HG02840 (cell line): ENCODE results near the gene TRIM67.
"Not testable (repeated sequence)": the region's sequence is repeated elsewhere in the genome, so short reads cannot be mapped to it uniquely, and the experiment has no call there.

Experiments used
- ATAC-seq: cut with Tn5 transposase; IDR thresholded peaks from one replicate; pipeline ENCODE4 v1.9.1; 2021; ENCODE audit warnings: mild to moderate bottlenecking, moderate library complexity, moderate number of reproducible peaks; ENCODE audit not compliant: unreplicated experiment, low FRiP score

TRIM67 gene

GRCh38 chr1:231201375-231201978, 39.6 kb downstream of the TRIM67 start:
- no peak for ATAC-seq

- no peak for ATAC-seq
These were observed 40.2 kb downstream of the TRIM67 start for GRCh38 chr1:231201979-231202633.

- no peak for ATAC-seq
These were observed 41.6 kb downstream of the TRIM67 start for GRCh38 chr1:231203259-231204057.

- ATAC-seq = no peak
These were observed 45.0 kb downstream of the TRIM67 start for GRCh38 chr1:231206856-231207255.

- no peak for ATAC-seq
These were observed 45.6 kb downstream of the TRIM67 start for GRCh38 chr1:231207437-231207836.

GRCh38 chr1:231208980-231209379, 47.1 kb downstream of the TRIM67 start:
- ATAC-seq = no peak

- no peak for ATAC-seq
These were observed 47.7 kb downstream of the TRIM67 start for GRCh38 chr1:231209531-231209930.

GRCh38 chr1:231210126-231210525, 48.3 kb downstream of the TRIM67 start:
- no peak for ATAC-seq

- peak; percentile 84 for ATAC-seq
These were observed 49.4 kb downstream of the TRIM67 start for GRCh38 chr1:231211005-231211857.

GRCh38 chr1:231212301-231212700, 50.4 kb downstream of the TRIM67 start:
- ATAC-seq = not testable (repeated sequence)

GRCh38 chr1:231213831-231214573, 52.1 kb downstream of the TRIM67 start:
- no peak for ATAC-seq

GRCh38 chr1:231214918-231215680, 53.2 kb downstream of the TRIM67 start:
- no peak for ATAC-seq

- no peak for ATAC-seq
These were observed 54.0 kb downstream of the TRIM67 start for GRCh38 chr1:231215681-231216385.

- ATAC-seq = no peak
These were observed 54.6 kb downstream of the TRIM67 start for GRCh38 chr1:231216498-231216897.

GRCh38 chr1:231217056-231217455, 55.2 kb downstream of the TRIM67 start:
- ATAC-seq = no peak

- no peak for ATAC-seq
These were observed 56.2 kb downstream of the TRIM67 start for GRCh38 chr1:231218078-231218477.

GRCh38 chr1:231219422-231220401, 57.9 kb downstream of the TRIM67 start:
- no peak for ATAC-seq
